Measurements from ENCODE around the gene NELFB. TPM values are rescaled to one million over a fixed set of nuclear protein-coding genes. Genes with fewer than 3 reads are reported as not detected.

The NELFB gene
- polyA plus RNA-seq, 1 donor from 2014 or later = 64.7 TPM

DNA sequence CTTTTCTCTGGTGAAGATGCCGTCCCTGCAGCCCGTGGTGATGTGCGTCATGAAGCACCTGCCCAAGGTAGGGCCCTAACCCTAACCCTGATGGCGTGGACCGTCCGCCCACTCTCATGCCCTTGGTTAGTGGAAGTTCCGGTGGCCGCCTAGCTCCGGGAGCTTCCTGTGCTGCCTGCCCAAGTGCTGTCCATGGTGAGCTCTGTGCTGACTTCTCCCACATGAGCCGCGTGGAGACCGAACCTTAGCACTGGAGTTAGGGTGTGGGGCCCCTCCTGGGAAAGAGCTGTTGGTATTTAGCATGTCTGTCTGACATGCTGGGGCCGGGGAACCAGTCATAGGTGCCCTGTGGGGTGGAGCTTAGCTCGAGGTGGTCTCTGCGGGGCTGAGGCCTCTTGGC, 1.2 kb downstream of the NELFB start:
- no peaks in the 10 kb centered on the region for H3K27me3 ChIP-seq (ENCODE audit: insufficient read depth, low read depth, low read length)
- no peaks in the 10 kb centered on the region for H4K20me1 ChIP-seq (ENCODE audit: insufficient read depth)
- H2AFZ ChIP-seq (ENCODE audit: low read depth, low read length) = no peak overlapping the region
- H3K9me3 ChIP-seq (ENCODE audit: low read length) = no peaks in the 10 kb centered on the region
- H3K4me3 ChIP-seq (ENCODE audit: low read length) = peak overlapping the region; percentile 96
- no peaks in the 10 kb centered on the region for H3F3A ChIP-seq (ENCODE audit: insufficient read depth, low read length, poor library complexity, severe bottlenecking)
- H3K27ac ChIP-seq (ENCODE audit: low read length) = no peak overlapping the region
- peaks cover 10% of the 10 kb centered on the region for H3K79me2 ChIP-seq (replicated peaks; ENCODE audit: insufficient read depth, low read length)
- H3K36me3 ChIP-seq (ENCODE audit: insufficient read depth, low read length) = no peaks in the 10 kb centered on the region
- no peaks in the 10 kb centered on the region for H3K9me2 ChIP-seq (ENCODE audit: insufficient read depth, low read length)
- H3K9ac ChIP-seq (ENCODE audit: low read length) = peak overlapping the region; percentile 76
- peak overlapping the region; percentile 90 for H3K4me2 ChIP-seq (ENCODE audit: low read length)
- no peak for TF ChIP-seq MXI1 (conservative IDR thresholded peaks at IDR 0.05; ENCODE audit: poor library complexity, severe bottlenecking)
- no peak for TF ChIP-seq POLR2AphosphoS5 (IDR thresholded peaks at IDR 0.05)
- no peak for TF ChIP-seq EZH2 (IDR thresholded peaks at IDR 0.05; ENCODE audit: borderline replicate concordance, insufficient read depth, low read length, poor library complexity, severe bottlenecking)
- no peak for TF ChIP-seq RAD21 (conservative IDR thresholded peaks at IDR 0.05)
- no peak for TF ChIP-seq SMC3 (conservative IDR thresholded peaks at IDR 0.05; ENCODE audit: poor library complexity)
- TF ChIP-seq, protein P1, sequence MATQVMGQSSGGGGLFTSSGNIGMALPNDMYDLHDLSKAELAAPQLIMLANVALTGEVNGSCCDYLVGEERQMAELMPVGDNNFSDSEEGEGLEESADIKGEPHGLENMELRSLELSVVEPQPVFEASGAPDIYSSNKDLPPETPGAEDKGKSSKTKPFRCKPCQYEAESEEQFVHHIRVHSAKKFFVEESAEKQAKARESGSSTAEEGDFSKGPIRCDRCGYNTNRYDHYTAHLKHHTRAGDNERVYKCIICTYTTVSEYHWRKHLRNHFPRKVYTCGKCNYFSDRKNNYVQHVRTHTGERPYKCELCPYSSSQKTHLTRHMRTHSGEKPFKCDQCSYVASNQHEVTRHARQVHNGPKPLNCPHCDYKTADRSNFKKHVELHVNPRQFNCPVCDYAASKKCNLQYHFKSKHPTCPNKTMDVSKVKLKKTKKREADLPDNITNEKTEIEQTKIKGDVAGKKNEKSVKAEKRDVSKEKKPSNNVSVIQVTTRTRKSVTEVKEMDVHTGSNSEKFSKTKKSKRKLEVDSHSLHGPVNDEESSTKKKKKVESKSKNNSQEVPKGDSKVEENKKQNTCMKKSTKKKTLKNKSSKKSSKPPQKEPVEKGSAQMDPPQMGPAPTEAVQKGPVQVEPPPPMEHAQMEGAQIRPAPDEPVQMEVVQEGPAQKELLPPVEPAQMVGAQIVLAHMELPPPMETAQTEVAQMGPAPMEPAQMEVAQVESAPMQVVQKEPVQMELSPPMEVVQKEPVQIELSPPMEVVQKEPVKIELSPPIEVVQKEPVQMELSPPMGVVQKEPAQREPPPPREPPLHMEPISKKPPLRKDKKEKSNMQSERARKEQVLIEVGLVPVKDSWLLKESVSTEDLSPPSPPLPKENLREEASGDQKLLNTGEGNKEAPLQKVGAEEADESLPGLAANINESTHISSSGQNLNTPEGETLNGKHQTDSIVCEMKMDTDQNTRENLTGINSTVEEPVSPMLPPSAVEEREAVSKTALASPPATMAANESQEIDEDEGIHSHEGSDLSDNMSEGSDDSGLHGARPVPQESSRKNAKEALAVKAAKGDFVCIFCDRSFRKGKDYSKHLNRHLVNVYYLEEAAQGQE (IDR thresholded peaks at IDR 0.05; ENCODE audit: borderline replicate concordance) = no peak
- TF ChIP-seq, protein P2, sequence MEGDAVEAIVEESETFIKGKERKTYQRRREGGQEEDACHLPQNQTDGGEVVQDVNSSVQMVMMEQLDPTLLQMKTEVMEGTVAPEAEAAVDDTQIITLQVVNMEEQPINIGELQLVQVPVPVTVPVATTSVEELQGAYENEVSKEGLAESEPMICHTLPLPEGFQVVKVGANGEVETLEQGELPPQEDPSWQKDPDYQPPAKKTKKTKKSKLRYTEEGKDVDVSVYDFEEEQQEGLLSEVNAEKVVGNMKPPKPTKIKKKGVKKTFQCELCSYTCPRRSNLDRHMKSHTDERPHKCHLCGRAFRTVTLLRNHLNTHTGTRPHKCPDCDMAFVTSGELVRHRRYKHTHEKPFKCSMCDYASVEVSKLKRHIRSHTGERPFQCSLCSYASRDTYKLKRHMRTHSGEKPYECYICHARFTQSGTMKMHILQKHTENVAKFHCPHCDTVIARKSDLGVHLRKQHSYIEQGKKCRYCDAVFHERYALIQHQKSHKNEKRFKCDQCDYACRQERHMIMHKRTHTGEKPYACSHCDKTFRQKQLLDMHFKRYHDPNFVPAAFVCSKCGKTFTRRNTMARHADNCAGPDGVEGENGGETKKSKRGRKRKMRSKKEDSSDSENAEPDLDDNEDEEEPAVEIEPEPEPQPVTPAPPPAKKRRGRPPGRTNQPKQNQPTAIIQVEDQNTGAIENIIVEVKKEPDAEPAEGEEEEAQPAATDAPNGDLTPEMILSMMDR (IDR thresholded peaks at IDR 0.05; ENCODE audit: poor library complexity, severe bottlenecking) = no peak
- no peak for TF ChIP-seq EP300 (conservative IDR thresholded peaks at IDR 0.05; ENCODE audit: poor library complexity, severe bottlenecking)
- TF ChIP-seq TAF1 (IDR thresholded peaks at IDR 0.05; ENCODE audit: low read depth) = no peak

DNA sequence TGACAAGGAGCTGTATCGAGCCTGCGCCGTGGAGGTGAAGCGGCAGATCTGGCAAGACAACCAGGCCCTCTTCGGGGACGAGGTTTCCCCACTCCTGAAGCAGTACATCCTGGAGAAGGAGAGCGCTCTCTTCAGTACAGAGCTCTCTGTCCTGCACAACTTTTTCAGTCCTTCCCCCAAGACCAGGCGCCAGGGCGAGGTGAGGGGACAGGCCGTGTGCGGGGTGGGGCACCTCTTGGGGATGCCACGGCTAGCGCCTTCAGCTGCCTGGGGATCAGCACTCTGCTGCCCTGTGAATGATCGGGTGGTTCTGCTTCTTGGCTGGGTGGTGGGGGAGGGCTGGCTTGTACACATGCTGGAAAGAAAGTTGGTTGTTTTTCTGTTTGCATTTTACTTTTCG, 1.7 kb downstream of the NELFB start:
- H3K4me2 ChIP-seq (ENCODE audit: low read length) = no peak overlapping the region
- H3K9me2 ChIP-seq (ENCODE audit: insufficient read depth, low read length) = no peaks in the 10 kb centered on the region
- no peaks in the 10 kb centered on the region for H3K27me3 ChIP-seq (ENCODE audit: insufficient read depth, low read depth, low read length)
- TF ChIP-seq EZH2 (IDR thresholded peaks at IDR 0.05; ENCODE audit: borderline replicate concordance, insufficient read depth, low read length, poor library complexity, severe bottlenecking) = no peak
- no peak for TF ChIP-seq EP300 (conservative IDR thresholded peaks at IDR 0.05; ENCODE audit: poor library complexity, severe bottlenecking)
- TF ChIP-seq RAD21 (conservative IDR thresholded peaks at IDR 0.05) = no peak
- TF ChIP-seq, protein P1 (IDR thresholded peaks at IDR 0.05; ENCODE audit: borderline replicate concordance) = no peak
- TF ChIP-seq TAF1 (IDR thresholded peaks at IDR 0.05; ENCODE audit: low read depth) = no peak
- TF ChIP-seq, protein P2 (IDR thresholded peaks at IDR 0.05; ENCODE audit: poor library complexity, severe bottlenecking) = no peak
- TF ChIP-seq SMC3 (conservative IDR thresholded peaks at IDR 0.05; ENCODE audit: poor library complexity) = no peak
- no peak for TF ChIP-seq MXI1 (conservative IDR thresholded peaks at IDR 0.05; ENCODE audit: poor library complexity, severe bottlenecking)
- TF ChIP-seq POLR2AphosphoS5 (IDR thresholded peaks at IDR 0.05) = no peak
- no peaks in the 10 kb centered on the region for H3K36me3 ChIP-seq (ENCODE audit: insufficient read depth, low read length)
- no peak overlapping the region for H2AFZ ChIP-seq (ENCODE audit: low read depth, low read length)
- peak overlapping the region; percentile 96 for H3K4me3 ChIP-seq (ENCODE audit: low read length)
- no peaks in the 10 kb centered on the region for H3K9me3 ChIP-seq (ENCODE audit: low read length)
- peaks cover 10% of the 10 kb centered on the region for H3K79me2 ChIP-seq (replicated peaks; ENCODE audit: insufficient read depth, low read length)
- H4K20me1 ChIP-seq (ENCODE audit: insufficient read depth) = no peaks in the 10 kb centered on the region
- H3F3A ChIP-seq (ENCODE audit: insufficient read depth, low read length, poor library complexity, severe bottlenecking) = no peaks in the 10 kb centered on the region
- H3K27ac ChIP-seq (ENCODE audit: low read length) = no peak overlapping the region
- H3K9ac ChIP-seq (ENCODE audit: low read length) = no peak overlapping the region
